Raji (cell line): Measurements from ENCODE around the gene ERBB4.

Experiments
- POLR2A ChIP-seq: IDR thresholded peaks from 2 replicates; pipeline ENCODE4 v1.6.1; 2011; ENCODE audit warnings: low read depth, low read length, control low read depth; ENCODE audit not compliant: insufficient read depth

Gene ERBB4

DNA sequence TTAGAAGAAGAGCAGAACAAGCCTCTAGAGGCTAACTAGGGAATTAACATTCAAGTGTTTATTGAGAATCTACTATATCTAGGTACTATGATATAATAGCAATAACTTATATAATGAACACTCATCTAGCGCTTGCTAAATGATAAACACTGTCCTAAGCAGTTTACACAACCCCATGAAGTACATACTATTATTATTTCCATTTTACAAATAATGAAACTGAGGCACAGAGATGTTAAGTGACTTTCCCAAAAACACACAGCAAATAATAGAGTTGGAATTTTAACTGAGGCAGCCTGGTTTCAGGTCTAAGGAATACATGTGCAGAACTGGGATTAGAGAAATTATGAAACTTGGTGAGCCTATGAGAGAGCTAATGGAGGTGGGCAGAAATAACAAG is 1088.8 kb downstream of the ERBB4 start:
- no peak for TF ChIP-seq POLR2A

- TF ChIP-seq POLR2A, result no peak
Measured at GRCh38 chr2:211447548-211447947, 1091.1 kb downstream of the ERBB4 start.

DNA sequence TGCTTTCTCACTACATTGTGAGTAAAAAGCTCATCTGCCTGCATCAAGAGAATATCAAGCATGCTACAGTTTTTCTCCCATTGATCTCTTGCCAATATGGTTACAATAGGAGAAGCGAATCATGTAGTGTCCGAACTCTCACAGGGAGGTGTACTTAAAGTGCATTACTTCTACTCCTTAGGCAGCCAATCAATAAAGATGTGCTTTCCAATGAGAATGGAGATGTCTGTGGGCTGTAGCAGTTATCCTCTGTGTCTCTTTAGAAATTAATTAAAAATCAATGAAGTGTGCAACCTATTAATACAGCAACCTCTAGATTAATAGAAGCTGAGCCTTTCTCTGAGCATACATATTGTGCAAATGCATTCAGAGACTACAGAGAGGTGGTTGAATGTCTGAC is 1098.5 kb downstream of the ERBB4 start:
- no peak for TF ChIP-seq POLR2A

DNA sequence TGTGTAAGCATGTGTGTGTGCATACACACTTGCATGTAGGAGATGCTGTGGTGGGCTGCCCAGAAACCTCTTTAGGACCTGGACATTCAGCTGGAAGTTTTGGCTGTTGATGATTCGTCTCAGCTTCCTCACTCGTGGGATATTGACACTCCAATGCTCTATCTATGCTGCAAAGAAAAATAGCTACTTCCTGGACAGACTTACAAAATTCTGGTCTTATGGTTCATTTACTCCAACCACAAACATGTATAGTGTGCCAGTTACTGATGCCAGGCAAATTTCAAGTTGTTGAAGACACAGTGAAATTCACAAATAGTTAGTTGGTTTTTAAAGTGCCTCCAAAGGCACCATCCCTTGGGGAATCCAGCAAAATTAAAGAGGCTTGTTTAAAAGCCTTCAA is 1099.6 kb downstream of the ERBB4 start:
- TF ChIP-seq POLR2A, result no peak

DNA sequence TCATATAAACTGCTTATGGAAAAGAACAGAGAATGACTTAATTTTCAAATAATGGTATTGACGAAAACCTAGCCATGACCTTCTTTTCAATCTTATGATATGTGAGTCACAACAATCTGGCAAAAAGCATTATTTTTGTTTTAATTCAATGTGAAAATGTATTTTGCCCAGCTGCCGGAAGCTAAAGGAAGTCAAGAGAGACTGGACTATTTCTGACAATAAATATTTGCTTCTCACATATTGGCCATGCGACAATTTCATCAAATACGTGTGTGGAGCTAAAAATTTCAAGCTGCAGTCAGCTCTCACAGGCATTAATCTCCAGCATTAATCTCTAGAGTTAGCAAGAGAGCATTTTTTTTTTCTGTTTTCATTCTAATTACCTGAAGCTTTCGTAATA is 1101.2 kb downstream of the ERBB4 start:
- TF ChIP-seq POLR2A, result no peak

- TF ChIP-seq POLR2A, result no peak
Measured at GRCh38 chr2:211436182-211436581, 1102.4 kb downstream of the ERBB4 start.

DNA sequence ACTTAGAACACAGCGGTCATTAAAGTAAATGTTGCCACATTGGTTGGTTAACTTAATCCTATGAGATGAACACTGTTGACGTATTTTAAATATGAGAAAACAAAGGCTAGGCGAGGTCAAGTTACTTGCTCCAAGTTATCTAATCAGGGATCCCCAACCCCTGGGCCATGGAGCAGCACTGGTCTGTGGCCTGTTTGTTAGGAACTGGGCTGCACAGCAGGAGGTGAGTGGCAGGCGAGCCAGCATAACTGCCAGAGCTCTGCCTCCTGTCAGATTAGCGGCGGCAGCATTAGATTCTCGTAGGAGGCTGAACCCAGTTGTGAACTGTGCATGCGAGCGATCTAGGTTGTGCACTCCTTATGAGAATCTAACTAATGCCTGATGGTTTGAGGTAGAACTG is 1103.3 kb downstream of the ERBB4 start:
- TF ChIP-seq POLR2A, result no peak

- TF ChIP-seq POLR2A, result no peak
Measured at GRCh38 chr2:211434773-211435172, 1103.8 kb downstream of the ERBB4 start.

DNA sequence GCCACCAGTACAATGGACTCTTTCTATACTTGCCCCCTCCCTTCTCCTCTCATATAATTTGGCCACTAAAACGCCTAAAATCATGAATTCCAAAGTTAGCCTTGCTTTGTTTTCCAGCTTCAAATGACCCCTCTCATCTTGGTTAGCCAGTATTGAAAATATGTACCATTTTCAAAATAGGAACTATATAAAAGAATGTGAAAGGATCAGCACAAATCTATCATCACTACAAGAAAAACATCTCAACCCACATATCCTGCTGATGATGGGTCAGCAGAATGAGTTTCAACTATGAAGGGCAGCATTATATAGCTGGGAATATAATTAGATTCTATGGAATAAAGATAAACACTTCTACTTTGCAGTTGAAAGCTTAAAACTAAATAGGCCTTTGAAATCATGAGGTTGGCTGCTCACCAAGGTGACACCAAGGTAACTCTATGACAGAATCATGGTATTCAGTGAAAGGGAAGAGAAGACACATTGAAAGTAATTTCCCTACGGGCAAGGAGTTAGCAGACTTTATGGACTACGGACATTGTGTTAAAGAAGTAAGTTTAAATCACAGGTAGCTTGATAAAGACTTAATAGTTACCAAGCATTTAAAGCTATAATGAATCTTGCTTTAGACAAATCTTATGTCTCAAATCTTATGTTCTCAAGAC is 1109.2 kb downstream of the ERBB4 start:
- no peak for TF ChIP-seq POLR2A

- TF ChIP-seq POLR2A, result no peak
Measured at GRCh38 chr2:211426240-211426639, 1112.4 kb downstream of the ERBB4 start.

GRCh38 chr2:211423018-211423417 is 1115.6 kb downstream of the ERBB4 start:
- no peak for TF ChIP-seq POLR2A

DNA sequence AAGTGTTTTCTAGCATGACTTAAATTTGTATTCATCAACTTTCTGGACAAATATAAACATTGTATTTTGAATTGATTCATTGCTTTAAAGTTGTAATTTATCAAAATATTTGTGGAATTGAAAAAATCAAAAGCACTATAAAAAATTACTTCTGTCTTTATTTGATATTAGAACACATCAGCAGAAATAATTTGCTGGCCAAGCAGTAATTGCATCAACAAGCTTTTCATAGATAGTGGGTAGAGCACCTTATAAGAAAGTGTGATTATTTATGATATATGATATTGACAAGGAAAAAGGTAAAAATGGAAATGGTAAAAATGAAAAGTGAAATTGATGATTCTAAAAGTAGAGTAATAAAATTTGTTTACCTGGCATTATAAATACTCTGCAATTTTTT is 1121.1 kb downstream of the ERBB4 start:
- TF ChIP-seq POLR2A, result no peak

DNA sequence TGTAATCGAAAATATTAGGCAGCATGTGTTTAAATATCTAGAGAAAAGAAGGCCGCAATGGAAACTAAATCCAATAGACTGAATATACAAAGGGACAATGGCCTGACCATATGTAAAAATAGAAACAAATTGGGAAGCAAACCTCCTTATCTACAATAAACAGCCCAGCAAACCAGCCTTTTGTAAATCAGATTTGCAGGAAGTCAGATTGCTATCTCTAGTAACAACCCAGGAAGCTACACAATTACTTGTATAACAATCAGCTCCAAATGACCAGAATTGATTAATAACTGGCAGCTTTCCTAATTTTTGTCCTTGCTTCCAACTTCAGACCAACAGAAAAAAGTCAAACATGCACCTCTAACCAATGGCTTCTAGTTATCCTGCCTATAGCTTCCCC is 1122.2 kb downstream of the ERBB4 start:
- no peak for TF ChIP-seq POLR2A

- TF ChIP-seq POLR2A, result no peak
Measured at GRCh38 chr2:211413746-211414145, 1124.9 kb downstream of the ERBB4 start.

- no peak for TF ChIP-seq POLR2A
Measured at GRCh38 chr2:211408483-211408891, 1130.1 kb downstream of the ERBB4 start.

DNA sequence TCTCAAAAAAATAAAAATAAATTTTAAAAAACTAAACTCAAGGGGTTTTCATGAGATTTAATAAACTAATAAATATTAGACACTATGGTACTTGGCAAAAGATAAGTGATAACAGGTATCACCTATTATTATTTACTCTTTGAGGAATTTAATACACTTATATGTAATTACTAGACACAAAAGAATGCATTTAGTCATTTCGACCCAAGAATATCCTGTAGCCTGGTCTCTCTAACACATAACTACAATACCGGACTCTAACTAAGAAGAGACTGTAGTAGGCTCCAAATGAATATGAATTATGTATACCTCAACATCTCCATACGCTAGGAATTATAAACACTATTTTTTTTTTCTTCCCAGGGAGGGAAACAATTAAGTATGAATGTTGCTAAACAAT is 1131.5 kb downstream of the ERBB4 start:
- TF ChIP-seq POLR2A, result no peak

DNA sequence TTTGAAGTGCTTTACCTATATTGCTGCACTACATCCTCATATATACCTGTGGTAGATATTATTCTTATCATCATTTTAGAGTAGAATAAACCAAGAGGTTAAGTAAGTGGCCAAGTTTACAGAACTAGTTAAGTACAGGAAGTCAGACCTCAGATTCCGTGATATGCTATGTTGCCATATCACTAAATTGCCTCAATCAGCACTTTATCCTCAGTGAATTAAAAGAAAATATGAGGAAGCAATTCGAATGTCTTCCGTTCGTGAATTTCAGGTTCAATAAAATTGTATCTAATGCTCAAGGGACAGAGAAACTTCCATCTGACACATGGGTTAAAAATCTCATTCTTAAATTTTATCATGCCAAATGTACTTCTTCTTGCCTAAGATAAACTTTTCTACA is 1133.6 kb downstream of the ERBB4 start:
- TF ChIP-seq POLR2A, result no peak
